ENCODE results near the gene OR8A1. TPM values are rescaled to one million over a fixed set of nuclear protein-coding genes. Genes with fewer than 3 reads are reported as not detected.

The OR8A1 gene
- total RNA-seq, 4 donors from 2014 or later: not detected

GRCh38 chr11:124605719-124606118 is 35.9 kb downstream of the OR8A1 start:
- ATAC-seq (ENCODE audit: low FRiP score): no peak
- TF ChIP-seq, protein P1, sequence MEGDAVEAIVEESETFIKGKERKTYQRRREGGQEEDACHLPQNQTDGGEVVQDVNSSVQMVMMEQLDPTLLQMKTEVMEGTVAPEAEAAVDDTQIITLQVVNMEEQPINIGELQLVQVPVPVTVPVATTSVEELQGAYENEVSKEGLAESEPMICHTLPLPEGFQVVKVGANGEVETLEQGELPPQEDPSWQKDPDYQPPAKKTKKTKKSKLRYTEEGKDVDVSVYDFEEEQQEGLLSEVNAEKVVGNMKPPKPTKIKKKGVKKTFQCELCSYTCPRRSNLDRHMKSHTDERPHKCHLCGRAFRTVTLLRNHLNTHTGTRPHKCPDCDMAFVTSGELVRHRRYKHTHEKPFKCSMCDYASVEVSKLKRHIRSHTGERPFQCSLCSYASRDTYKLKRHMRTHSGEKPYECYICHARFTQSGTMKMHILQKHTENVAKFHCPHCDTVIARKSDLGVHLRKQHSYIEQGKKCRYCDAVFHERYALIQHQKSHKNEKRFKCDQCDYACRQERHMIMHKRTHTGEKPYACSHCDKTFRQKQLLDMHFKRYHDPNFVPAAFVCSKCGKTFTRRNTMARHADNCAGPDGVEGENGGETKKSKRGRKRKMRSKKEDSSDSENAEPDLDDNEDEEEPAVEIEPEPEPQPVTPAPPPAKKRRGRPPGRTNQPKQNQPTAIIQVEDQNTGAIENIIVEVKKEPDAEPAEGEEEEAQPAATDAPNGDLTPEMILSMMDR (IDR thresholded peaks at IDR 0.05): no peak
- DNase-seq (ENCODE audit: low spot score): no peak

DNA sequence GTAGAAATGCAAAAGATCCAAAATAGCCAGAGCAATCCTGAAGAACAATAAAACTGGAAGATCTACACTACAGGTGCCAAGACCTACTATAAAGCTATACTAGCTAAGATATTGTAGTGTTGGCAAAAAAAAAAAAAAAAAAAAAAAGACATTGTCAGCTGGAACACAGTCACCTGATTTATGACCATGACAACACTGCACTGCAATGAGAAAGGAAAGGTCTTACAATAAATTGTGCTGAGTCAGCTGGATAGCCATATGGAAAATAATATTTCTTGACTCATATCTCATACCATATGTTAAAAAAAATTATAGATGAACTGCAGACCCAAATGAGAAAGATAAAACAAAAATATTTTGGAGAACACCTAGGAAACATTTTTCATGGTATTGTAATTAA is 38.4 kb downstream of the OR8A1 start:
- TF ChIP-seq, protein P1 (IDR thresholded peaks at IDR 0.05): no peak
- ATAC-seq (ENCODE audit: low FRiP score): no peak

DNA sequence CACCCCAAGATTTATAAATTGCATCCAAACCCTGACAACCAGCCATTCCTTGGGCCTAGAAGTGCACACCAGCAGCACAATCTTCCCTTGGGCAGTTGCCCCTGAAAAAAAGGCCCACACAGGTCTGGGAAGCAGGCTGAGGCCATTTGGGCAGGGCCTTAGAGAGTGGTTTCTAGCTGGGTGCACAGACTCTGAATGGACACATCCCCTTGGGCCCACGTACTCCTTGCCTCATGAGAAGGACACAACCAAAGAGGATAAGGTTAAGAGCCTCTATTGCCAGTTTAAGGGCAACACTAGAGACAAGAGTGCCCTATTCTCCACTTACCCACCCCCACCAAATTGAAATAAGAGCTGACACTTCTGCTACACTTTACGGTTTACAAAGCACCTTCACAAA is 40.5 kb downstream of the OR8A1 start:
- TF ChIP-seq, protein P1 (IDR thresholded peaks at IDR 0.05): no peak
- DNase-seq (ENCODE audit: low spot score) (no peak), ATAC-seq (ENCODE audit: low FRiP score) (no peak)

More for the DNA sequence above, 38.4 kb downstream of the OR8A1 start:
- DNase-seq (ENCODE audit: low spot score): no peak

- ATAC-seq (ENCODE audit: low FRiP score): no peak
- DNase-seq (ENCODE audit: low spot score): no peak
- TF ChIP-seq, protein P1 (IDR thresholded peaks at IDR 0.05): no peak
Observed at GRCh38 chr11:124611064-124611463, 41.3 kb downstream of the OR8A1 start, which contains the start of gene PANX3. TSS of gene PANX3 (plus strand) at chr11:124611428. CDS start at chr11:124611557, 129 bp downstream.

- ATAC-seq (ENCODE audit: low FRiP score) (no peak), DNase-seq (ENCODE audit: low spot score) (no peak)
- TF ChIP-seq, protein P1 (IDR thresholded peaks at IDR 0.05): no peak
Observed at GRCh38 chr11:124612045-124612444, 42.2 kb downstream of the OR8A1 start.

DNA sequence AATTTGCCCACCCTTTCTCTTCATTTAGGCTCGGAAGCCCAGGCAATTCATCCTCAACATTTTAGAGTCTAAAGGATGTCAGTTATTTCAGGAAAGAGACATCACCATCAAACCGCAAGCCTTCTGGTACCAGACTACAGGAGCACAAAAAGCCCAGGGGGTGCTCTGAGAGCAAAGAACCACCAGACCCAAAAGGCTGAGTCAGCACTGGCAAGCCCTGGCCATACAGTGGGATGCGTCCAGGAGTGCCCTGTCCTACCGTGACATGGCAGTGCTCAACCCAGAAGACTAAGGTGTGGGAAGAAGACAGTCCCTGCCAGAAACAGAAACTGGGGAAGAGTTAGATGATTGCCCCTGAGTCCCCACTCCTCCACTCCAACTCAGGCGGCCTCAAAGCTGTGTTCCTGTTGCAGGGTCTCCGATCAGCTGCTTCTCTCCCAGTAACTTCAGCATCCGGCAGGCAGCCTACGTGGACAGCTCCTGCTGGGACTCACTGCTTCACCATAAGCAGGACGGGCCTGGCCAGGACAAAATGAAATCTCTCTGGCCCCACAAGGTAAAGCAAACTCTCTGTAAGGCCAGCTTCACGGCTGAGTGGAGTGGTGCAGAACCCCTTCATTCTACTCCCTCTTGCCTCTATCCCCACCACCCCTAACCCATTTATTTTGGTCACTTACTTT is 42.9 kb downstream of the OR8A1 start:
- ATAC-seq (ENCODE audit: low FRiP score): no peak
- TF ChIP-seq, protein P1 (IDR thresholded peaks at IDR 0.05): no peak
- no peak for DNase-seq (ENCODE audit: low spot score)

DNA sequence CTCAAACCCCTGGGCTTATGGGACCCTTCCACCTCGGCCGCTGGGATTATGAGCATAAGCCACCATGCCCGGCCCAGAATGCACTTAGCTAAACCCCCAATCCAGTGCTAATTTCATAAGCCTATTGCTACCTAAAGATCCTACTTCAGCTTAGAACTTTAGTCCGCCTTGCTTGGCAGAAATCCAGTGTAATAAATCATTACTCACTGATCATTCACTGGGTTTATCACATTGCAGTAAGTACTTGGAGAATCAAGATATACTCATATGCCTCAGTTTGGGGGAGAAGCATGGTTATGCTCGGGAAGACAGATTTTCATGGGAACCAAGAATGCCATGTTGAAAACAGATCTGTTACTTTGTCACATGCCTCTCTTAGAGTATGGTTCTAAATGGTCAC is 49.1 kb downstream of the OR8A1 start:
- ATAC-seq (ENCODE audit: low FRiP score) (no peak), DNase-seq (ENCODE audit: low spot score) (no peak)
- TF ChIP-seq, protein P1 (IDR thresholded peaks at IDR 0.05): no peak

Measured in omental fat pad (tissue), 4 donors.